Vagina (tissue), 2 donors: ENCODE measurements around the gene EVL.

ENCODE experiments used
- CTCF ChIP-seq, 3 experiments: fragments of 450-650 bp in 2 of 3; fragments of 200-600 bp in 1 of 3; sonication (generic) in 1 of 3; IDR thresholded peaks; one replicate each; pipeline ENCODE4 v1.5.1; 2017 to 2019; ENCODE audit warnings: antibody characterized with exemption in 3 of 3, mild to moderate bottlenecking in 2 of 3, moderate library complexity in 2 of 3
- POLR2A ChIP-seq, 2 donors: fragments of 450-650 bp; IDR thresholded peaks; one replicate each; pipeline ENCODE4 v1.6.1; 2017; ENCODE audit warnings: antibody characterized with exemption in 2 of 2, mild to moderate bottlenecking in 2 of 2, moderate library complexity in 2 of 2
- POLR2AphosphoS5 ChIP-seq, 2 donors: sonication (generic); formaldehyde crosslinking; IDR thresholded peaks; one replicate each; pipeline ENCODE4 v1.9.0; 2017; ENCODE audit warnings: antibody characterized with exemption in 2 of 2, mild to moderate bottlenecking in 2 of 2, low read depth in 1 of 2; ENCODE audit not compliant: insufficient read depth in 1 of 2

DNA sequence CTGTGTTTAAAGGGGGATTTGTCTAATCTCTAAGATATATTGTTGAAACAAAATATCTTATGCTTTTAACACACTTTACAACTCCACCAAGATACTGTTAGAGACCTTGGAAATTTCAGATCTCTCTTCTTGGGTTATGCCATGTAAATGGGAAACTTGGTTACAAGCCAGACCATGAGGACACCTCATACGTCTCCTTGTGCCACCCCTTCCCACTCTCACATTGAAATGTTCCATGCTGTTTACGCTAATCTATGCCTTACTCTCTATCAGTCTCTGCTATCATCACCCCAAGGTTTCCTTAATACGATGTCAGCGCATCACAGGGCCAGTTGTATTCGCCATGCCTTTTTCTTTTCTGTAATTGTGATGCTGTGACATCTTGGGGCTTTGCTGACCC is 107.6 kb downstream of the EVL start:
- no peak for TF ChIP-seq CTCF (IDR thresholded peaks at IDR 0.05)
- no peak for TF ChIP-seq POLR2A (IDR thresholded peaks at IDR 0.05)
- TF ChIP-seq POLR2AphosphoS5 (IDR thresholded peaks at IDR 0.05; ENCODE audit: insufficient read depth in 1 of 2, low read depth in 1 of 2) = no peak
